AG20443 (cell line): ENCODE measurements around the gene LRCH1.
A peak's percentile ranks its signal among the peaks of the same experiment; 100 is the strongest.

Source experiments
- DNase-seq: peaks from one replicate; pipeline ENCODE4 v3.0.0; 2012; ENCODE audit warnings: low spot score, mixed read lengths

Gene LRCH1

GRCh38 chr13:46535002-46535401 lies 18.0 kb upstream of the LRCH1 start:
- no peak for DNase-seq

- no peak for DNase-seq
These were observed 17.1 kb upstream of the LRCH1 start for GRCh38 chr13:46535825-46536224.

DNA sequence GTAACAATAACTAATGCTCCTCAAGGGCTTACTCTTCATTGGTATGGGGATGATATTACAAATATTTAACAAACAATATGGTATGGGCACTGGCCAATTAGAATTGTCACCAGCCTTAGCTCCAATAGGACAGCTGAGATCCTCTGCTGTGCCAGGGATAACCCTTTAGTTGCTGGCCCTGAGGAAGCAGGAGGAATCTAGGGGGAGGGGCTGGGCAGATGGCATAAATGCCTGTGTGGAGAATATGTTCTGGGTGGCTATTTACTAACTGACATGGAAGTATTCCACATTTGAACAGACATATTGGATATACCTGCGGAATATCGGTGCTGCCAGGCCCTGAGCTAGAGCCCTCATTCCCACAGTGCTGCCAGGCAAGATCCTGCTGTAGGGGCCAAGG lies 16.6 kb upstream of the LRCH1 start:
- DNase-seq, result no peak

DNA sequence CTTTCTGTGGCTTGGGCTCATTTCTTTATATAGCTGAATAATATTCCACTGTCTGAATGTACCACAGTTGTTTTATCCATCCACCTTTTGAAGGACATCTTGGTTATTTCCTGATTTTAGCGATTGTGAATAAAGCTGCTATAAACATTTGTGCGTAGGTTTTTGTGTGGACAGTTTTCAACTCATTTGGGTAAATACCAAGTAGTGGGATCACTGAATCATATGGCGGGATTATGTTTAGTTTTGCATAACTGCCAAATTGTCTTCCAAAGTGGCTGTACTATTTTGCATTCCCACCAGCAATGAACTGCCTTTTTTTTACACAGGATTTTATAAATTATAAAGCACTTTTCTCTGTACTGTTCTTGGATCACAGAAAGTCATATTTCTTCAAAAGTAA lies 13.7 kb upstream of the LRCH1 start:
- no peak for DNase-seq

DNA sequence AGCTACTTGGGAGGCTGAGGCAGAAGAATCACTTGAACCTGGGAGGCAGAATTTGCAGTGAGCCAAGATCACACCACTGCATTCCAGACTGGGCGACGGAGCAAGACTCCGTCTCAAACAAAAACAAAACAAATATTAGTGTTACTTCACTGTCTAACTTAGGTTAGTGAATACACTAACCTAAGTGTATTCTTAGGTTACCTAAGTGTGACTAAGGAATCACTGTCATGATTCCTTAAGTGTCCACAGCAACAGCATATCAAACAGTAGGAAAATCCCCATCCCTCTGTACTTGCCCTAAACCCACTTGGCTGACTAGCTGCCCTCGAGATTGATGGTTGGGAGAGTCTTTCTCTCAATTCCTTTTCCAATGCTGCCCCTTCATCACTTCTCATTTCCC lies 11.8 kb upstream of the LRCH1 start:
- DNase-seq, result no peak

- no peak for DNase-seq
These were observed 10.1 kb upstream of the LRCH1 start for GRCh38 chr13:46542833-46543232.

- DNase-seq, result no peak
These were observed 9.7 kb upstream of the LRCH1 start for GRCh38 chr13:46543287-46543686.

- DNase-seq, result no peak
These were observed 8.8 kb upstream of the LRCH1 start for GRCh38 chr13:46544208-46544607.

DNA sequence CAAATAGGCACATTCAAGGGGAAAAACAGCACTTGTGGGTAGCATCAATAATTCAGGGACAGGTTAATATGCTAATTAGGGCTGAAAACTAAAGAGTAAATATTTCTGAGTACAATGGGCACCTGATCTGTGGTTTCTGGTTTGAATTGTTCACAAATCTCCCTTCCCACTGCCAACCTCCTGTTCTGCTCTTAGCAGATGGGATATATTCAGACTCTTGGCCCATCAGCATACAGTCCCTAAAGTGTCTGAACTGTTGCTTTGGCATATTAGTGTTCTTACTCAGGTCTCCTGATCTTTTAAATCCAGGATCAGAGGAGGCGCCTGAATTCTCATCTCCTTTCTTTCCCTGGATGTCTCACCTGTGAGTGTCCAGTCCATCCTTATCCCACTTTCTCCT lies 8.2 kb upstream of the LRCH1 start:
- no peak for DNase-seq

GRCh38 chr13:46546084-46546768 lies 6.7 kb upstream of the LRCH1 start:
- no peak for DNase-seq

DNA sequence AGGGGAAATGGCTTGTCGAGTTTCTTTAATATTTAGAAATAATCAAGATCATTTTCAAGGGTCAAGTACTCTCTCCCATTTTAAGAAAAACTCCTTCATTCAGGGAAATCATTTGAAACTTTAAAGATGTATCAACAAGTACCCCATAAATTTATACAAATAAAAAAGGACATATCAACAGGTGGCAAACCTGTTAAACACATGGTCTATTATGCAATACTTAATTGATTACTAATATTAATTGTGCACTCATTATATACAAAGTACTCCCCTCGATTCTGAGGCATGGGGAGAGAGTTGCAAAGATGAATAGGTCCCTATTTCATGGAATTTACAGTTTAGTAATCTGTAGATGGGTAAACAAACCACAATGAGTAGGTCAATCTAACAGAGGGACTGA lies 2.1 kb upstream of the LRCH1 start:
- no peak for DNase-seq

- peak; percentile 74 for DNase-seq
These were observed 1.3 kb upstream of the LRCH1 start for GRCh38 chr13:46551410-46552302.

- DNase-seq, result no peak
These were observed 677 bp upstream of the LRCH1 start for GRCh38 chr13:46552303-46552682.

DNA sequence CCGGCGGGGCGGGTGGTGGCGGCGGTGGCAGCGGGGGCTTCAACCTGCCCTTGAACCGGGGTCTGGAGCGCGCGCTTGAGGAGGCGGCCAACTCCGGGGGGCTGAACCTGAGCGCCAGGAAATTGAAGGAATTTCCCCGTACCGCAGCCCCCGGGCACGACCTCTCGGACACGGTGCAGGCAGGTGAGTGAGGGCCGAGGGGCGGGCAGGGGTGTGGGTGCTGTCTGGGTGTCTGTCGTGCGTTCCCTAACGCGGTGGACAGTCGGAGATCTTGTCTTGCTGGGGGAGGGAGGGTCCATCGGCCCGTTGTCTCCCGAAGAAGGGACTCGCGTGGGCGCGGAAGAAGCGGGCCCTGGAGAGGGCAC lies 533 bp downstream of the LRCH1 start:
- no peak for DNase-seq

DNA sequence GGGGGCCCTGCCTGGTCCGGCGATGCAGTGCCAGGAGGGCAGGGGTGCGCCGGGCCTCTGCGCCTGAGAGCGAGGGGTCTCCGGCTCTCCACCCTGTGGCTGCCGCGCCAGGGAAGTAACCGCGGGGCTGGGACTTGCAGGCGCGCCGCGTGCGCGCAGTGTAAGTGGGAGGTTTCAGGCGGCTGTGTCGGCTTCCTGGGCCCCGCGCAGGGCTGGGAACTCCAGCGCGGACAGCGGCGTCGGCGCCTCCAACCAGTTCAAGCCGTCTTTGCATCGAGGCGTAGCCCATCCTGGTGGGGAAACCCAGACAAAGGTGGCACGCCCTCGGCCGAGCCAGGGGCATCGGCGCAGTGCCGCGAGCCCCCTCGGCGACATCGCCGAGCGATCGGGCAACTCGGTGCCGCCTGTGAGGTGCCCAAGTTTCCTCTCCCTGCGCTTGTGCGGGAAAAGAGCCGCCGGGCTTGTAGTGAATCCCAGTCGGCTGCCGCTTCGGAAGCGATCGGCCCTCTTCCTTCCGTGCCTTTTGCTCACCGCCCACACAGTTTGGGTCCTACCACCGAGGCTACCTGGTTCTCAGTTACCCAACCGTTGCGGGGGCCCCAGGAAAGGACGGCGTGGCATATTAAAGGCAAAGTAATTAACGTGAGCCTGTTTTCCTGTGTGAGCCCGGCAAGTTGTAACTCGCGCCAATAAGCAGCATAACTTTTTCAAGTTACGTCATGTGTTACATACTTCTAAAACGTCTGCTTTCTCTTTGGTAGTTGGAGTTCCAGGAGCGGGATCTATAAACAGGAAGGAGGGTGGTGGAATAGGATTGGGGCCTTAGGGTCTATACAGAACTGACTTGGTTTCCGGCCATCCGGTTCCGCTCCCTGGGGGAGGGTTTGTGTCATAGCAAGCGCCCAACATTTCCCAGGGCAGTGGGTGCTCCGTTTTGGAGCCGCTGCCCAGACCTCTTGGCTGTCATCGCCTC lies 1.2 kb downstream of the LRCH1 start:
- peak; percentile 74 for DNase-seq

GRCh38 chr13:46554951-46555350 lies 2.0 kb downstream of the LRCH1 start:
- DNase-seq, result no peak

DNA sequence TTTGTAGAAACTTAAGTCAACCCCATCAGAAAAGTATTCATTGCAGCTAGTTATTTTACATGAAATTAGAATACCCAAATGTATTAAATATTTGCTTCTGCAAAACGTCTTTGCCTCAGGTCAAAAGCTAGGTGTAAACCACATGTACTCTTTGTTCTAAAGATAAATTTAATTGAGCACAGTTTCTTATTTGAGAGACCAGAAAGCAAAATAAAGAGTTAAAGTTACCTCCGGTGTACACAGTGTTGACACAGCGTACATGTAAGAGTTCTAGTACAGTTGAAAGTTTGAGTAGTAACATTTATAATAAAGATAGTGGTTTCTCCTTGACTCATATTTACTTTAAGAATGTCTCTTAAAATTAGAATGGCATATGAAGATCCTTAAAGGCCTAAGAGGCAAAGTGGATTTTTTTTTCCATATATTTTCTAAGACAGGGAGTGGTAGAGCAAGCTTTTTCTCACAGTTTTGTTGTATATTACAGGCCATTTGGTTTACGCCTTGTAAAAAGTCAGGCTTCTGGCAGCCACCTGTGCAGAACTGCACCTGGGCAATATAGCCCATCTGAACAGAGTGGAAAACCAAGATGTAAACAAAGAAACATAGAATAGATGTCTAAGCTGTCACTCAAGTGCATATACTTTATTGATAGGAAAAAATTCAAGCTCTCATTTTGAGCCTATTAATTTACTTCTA lies 2.9 kb downstream of the LRCH1 start:
- no peak for DNase-seq

DNA sequence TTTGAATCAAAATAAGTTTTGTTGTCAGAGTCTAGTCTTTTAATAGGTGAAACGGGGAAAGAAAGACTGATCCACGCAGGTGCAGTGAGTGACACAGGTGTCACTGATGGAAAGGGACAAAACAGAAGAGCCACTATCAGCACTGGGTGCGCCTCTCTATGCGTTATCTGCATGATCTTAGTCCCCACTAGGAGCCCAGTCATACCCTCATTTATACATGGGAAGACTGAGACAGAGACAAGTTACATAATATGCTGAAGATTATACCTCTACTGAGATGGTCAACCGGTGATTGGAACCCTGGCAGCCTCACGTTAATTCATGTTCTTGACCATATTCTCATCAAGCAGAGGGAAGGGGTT lies 3.4 kb downstream of the LRCH1 start:
- no peak for DNase-seq

DNA sequence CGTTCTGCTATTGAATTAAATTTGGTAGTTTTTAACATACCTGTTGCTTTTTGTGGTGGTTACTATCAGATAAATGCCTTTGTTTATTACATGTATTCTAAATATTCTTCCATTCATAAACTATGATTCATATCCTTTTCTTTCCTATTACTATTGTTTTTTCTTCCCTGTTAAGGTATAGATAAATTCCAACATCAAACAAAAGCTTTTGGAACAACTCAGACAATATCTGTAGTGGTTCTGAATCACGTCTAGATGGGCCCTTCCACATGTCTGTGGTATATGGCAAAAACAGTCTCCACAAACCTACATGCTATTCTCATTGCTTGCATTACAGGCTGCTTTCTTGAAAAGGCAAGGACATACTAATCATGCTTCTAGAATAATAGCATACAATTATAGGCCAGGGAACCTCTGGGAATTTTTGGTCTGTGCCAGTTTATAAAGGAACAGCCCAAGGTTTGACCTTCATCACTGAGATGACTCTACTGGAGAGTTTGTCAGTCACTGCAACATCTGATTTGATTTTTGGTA lies 6.4 kb downstream of the LRCH1 start:
- DNase-seq, result no peak

- no peak for DNase-seq
These were observed 7.8 kb downstream of the LRCH1 start for GRCh38 chr13:46560778-46561177.

DNA sequence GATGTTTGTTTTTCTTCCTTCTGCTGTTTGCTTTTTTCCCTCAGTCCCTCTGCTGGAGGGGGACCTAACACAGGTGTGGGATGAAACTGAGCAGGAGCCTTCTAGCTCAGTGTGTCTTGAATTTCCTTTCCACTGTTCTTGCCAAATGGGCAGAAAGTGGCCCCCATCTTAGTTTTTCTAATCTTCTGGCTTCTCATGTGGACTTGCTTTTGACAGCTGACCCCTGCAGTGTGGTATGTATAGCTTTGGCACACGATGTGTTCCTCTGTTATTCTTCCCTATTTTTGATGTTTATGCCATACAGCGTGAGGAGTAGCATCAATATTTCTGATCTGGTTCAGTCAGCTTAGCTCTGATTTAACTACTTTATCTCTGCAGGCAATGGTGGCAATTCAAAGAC lies 8.3 kb downstream of the LRCH1 start:
- no peak for DNase-seq

DNA sequence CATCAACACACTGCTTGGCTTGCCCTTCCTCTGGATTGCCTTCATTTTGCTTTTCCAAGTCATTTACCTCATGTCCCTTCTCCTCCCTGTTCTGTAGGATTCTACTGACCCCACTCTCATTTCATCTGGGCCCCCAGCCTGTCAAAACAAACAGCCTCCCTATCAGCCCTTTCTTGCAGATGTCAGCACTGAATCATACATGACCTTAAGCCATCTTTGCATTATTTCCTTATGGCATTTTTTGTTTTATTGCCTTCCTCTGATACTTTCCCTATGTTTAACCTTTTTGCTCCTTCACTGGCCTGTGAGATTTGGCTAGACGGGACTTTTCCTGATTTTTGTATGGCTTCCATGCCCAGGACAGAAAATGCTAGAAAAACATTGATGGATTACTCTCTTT lies 8.7 kb downstream of the LRCH1 start:
- no peak for DNase-seq
